Heart left ventricle (tissue), 13 donors: ENCODE measurements around the gene PLSCR3.

Experiments
- POLR2A ChIP-seq, 2 donors: fragments of 450-650 bp; IDR thresholded peaks; one replicate each; pipeline ENCODE4 v1.6.1; 2017; ENCODE audit warnings: antibody characterized with exemption in 2 of 2, mild to moderate bottlenecking in 2 of 2, moderate library complexity in 2 of 2
- TF ChIP-seq, protein P1 (sequence below), 12 donors: fragments of 200-600 bp; sonication (generic) in 4 of 12; IDR thresholded peaks; one replicate each; pipeline versions ENCODE4 v1.5.0 to v1.8.0; 2018 to 2022; ENCODE audit warnings: antibody characterized with exemption in 12 of 12, mild to moderate bottlenecking in 5 of 12
- donor health status: ischemic (EF 13 %, LVEDD 7.1; RV severe dilation, severe dysfunction).
- donor health status: DM: no; HTN: yes; CAD: no.
- donor health status: DM: no; HTN: no; CAD: no.
- donor health status: ischemic (EF 25% LVEDD 6.9; RV normal size, moderate dysfunction).
- donor health status: ischemic (EF 25% LVEDD 5.7; RV mildly dilated, moderate dysfunction).
- donor health status: ischemic (EF 35%, LVEDD 5.7; RV mildly dilated, moderate dysfunction).
- donor health status: nonischemic (EF 11% LVEDD 7.7; RV severe dilation, severe dysfunction).
- donor health status: DM: yes; HTN: yes; CAD: no.
- donor health status: PGD.
- donor health status: ischemic (EF 29% LVEDD 5.4; RV normal size, mild dysfunction).
- donor health status: nonischemic (EF 23%, LVEDD 6.1; RV moderate dilation, normal function).

DNA sequence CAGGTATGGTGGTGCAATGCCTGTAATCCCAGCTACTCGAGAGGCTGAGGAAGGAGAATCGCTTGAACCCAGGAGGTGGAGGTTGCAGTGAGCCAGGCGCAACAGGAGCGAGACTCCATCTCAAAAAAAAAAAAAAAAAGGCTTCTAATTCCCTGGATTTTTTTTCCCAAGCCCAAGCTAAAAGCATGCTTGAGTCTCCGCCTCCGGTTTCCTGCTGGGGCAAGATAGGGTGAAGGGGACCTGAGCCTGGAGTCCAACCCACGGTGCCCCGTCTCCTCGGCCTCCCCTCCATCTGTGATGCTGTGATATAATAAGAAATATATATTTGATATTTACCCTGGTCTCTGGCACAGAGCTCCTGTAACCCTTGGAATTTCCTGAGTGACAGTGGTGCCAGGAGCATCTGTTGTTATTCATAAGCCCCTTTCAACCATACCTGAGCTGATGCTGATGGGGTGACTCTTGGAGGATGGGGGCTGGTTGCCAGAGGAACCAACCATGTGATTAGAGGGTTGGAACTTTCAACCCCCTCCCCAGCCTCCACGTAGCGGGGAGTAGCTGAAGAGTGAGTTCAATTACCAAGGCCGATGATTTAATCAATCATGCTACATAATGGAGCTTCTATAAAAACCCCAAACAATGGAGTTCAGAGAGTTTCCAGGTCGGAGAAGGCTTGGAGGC, 26.3 kb downstream of the PLSCR3 start:
- TF ChIP-seq, protein P1, sequence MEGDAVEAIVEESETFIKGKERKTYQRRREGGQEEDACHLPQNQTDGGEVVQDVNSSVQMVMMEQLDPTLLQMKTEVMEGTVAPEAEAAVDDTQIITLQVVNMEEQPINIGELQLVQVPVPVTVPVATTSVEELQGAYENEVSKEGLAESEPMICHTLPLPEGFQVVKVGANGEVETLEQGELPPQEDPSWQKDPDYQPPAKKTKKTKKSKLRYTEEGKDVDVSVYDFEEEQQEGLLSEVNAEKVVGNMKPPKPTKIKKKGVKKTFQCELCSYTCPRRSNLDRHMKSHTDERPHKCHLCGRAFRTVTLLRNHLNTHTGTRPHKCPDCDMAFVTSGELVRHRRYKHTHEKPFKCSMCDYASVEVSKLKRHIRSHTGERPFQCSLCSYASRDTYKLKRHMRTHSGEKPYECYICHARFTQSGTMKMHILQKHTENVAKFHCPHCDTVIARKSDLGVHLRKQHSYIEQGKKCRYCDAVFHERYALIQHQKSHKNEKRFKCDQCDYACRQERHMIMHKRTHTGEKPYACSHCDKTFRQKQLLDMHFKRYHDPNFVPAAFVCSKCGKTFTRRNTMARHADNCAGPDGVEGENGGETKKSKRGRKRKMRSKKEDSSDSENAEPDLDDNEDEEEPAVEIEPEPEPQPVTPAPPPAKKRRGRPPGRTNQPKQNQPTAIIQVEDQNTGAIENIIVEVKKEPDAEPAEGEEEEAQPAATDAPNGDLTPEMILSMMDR (IDR thresholded peaks at IDR 0.05), result no peak
- no peak for TF ChIP-seq POLR2A (IDR thresholded peaks at IDR 0.05)
